GM12878 (cell line): ENCODE measurements around the gene MRAS. TPM values are rescaled to one million over a fixed set of nuclear protein-coding genes. Genes with fewer than 3 reads are reported as not detected.

Experiments used
- ATAC-seq: fragments of 200-7000 bp; cut with Tn5 transposase; 3 replicates; pipeline ENCODE4 v1.9.1; 2020; ENCODE audit warnings: mild to moderate bottlenecking, moderate library complexity
- BruUV-seq: library from RNA; stranded (reverse); fragments of 400-500 nt; replicated peaks from 2 replicates; lab custom pipeline; 2021; lab: Mats Ljungman, UMichigan
- CTCF ChIA-PET: fragments of 300-600 bp; sonication (Branson Sonifier 250); formaldehyde crosslinking; extraction: SDS; loops from one replicate; lab custom pipeline; 2021; ENCODE audit warnings: inconsistent platforms; lab: Yijun Ruan, JAX
- POLR2A ChIA-PET: fragments of 350-600 bp; formaldehyde crosslinking; extraction: SDS; loops from one replicate; lab custom pipeline; 2021; ENCODE audit warnings: inconsistent platforms; lab: Charles Lee
- RAD21 ChIA-PET: fragments of 300-600 bp; sonication (Branson Sonifier 250); formaldehyde crosslinking; loops from one replicate; lab custom pipeline; 2023; ENCODE audit warnings: antibody characterized with exemption; ENCODE audit not compliant: unreplicated experiment; lab: Charles Lee
- SMC1A ChIA-PET: fragments of 300-600 bp; sonication (Branson Sonifier 250); formaldehyde crosslinking; loops from one replicate; lab custom pipeline; 2023; ENCODE audit not compliant: unreplicated experiment, uncharacterized antibody; lab: Charles Lee
- DNase-seq: peaks from one replicate; pipeline ENCODE4 v3.0.0-alpha.2; 2011; ENCODE audit warnings: low read depth, low spot score
- FAIRE-seq: peaks from 3 replicates; lab custom pipeline; 2011; peaks lifted over from hg19 to GRCh38; lab: Jason Lieb, UNC
- H2AFZ ChIP-seq: 2 replicates; pipeline ENCODE4 v1.6.0; 2011; ENCODE audit warnings: low read depth, low read length, control low read depth; ENCODE audit not compliant: control insufficient read depth
- H3K27ac ChIP-seq: 2 replicates; pipeline ENCODE4 v1.5.1; 2011; ENCODE audit warnings: control low read depth; ENCODE audit not compliant: control insufficient read depth, insufficient read depth
- H3K27me3 ChIP-seq, 2 experiments: replicated peaks in 1 of 2; 2 replicates each; pipeline versions ENCODE4 v1.6.0 to v1.6.1; 2011; ENCODE audit warnings: low read length in 1 of 2; ENCODE audit not compliant: control insufficient read depth in 2 of 2, insufficient read depth in 2 of 2
- H3K36me3 ChIP-seq, 2 experiments: 2 replicates each; pipeline ENCODE4 v1.5.1; 2011; ENCODE audit warnings: low read length in 1 of 2; ENCODE audit not compliant: control insufficient read depth in 2 of 2, insufficient read depth in 2 of 2
- H3K4me1 ChIP-seq: 2 replicates; pipeline ENCODE4 v1.6.1; 2011; ENCODE audit warnings: mild to moderate bottlenecking, low read length, moderate library complexity, mixed read lengths; ENCODE audit not compliant: control insufficient read depth, insufficient read depth
- H3K4me2 ChIP-seq: 2 replicates; pipeline ENCODE4 v1.6.0; 2011; ENCODE audit warnings: control low read depth; ENCODE audit not compliant: control insufficient read depth, insufficient read depth
- H3K4me3 ChIP-seq: fragments of 200-600 bp; sonication (generic); 2 replicates; pipeline ENCODE4 v1.5.1; 2016
- H3K79me2 ChIP-seq: 2 replicates; pipeline ENCODE4 v1.6.0; 2011; ENCODE audit warnings: low read length; ENCODE audit not compliant: control insufficient read depth, insufficient read depth
- H3K9ac ChIP-seq: 2 replicates; pipeline ENCODE4 v1.8.0; 2011; ENCODE audit warnings: low read length, control low read depth, mixed read lengths; ENCODE audit not compliant: control insufficient read depth, insufficient read depth
- H3K9me3 ChIP-seq: replicated peaks from 3 replicates; pipeline ENCODE4 v1.5.1; 2011; ENCODE audit warnings: mild to moderate bottlenecking, low read length; ENCODE audit not compliant: control insufficient read depth, insufficient read depth
- H4K20me1 ChIP-seq: 2 replicates; pipeline ENCODE4 v1.6.0; 2011; ENCODE audit not compliant: control insufficient read depth, insufficient read depth
- CHD2 ChIP-seq: IDR thresholded peaks from 2 replicates; pipeline ENCODE4 v1.6.1; 2011; ENCODE audit warnings: low read depth, low read length, improper control_type of control experiment, borderline replicate concordance
- HCFC1 ChIP-seq: fragments of 150-350 bp; IDR thresholded peaks from 2 replicates; pipeline ENCODE4 v1.6.1; 2014; ENCODE audit warnings: low read length
- IRF4 ChIP-seq: IDR thresholded peaks from 2 replicates; pipeline ENCODE4 v1.6.1; 2011; ENCODE audit warnings: low read depth, low read length
- JUNB ChIP-seq: IDR thresholded peaks from 2 replicates; pipeline ENCODE4 v1.6.1; 2016; ENCODE audit warnings: antibody characterized with exemption, mild to moderate bottlenecking
- NRF1 ChIP-seq: conservative IDR thresholded peaks from 2 replicates; pipeline ENCODE4 v1.6.1; 2011; ENCODE audit warnings: mild to moderate bottlenecking, low read depth, low read length, improper control_type of control experiment
- RBBP5 ChIP-seq: fragments of 200-600 bp; sonication (generic); conservative IDR thresholded peaks from 2 replicates; pipeline ENCODE4 v1.6.1; 2016
- SMC3 ChIP-seq: IDR thresholded peaks from 2 replicates; pipeline ENCODE4 v1.6.1; 2011; ENCODE audit warnings: low read length, improper control_type of control experiment, borderline replicate concordance
- ZNF207 ChIP-seq: fragments of 450-650 bp; IDR thresholded peaks from 2 replicates; pipeline ENCODE4 v1.6.1; 2014; ENCODE audit warnings: antibody characterized with exemption, mild to moderate bottlenecking, borderline replicate concordance
- WGBS: methylation state at CpG from one replicate; pipeline ENCODE4 v1.1.6; 2016; ENCODE audit warnings: low lambda C conversion rate; ENCODE audit not compliant: insufficient replicate concordance, insufficient coverage; ENCODE audit errors: missing lambda C conversion rate; 5-methylcytosine and 5-hydroxymethylcytosine counted together
- in situ Hi-C: fragments of 300-500 bp; cut with MboI; formaldehyde crosslinking; loops from 9 replicates; pipeline ENCODE4 v1.14.3; 2018; ENCODE audit warnings: mixed read lengths
- intact Hi-C: fragments of 100-400 bp; cut with micrococcal nuclease; formaldehyde crosslinking; loops from one replicate; pipeline ENCODE4 v1.14.2; 2022; ENCODE audit not compliant: unreplicated experiment
- polyA plus RNA-seq, 11 experiments: library from polyadenylated mRNA; depleted of rRNA in 4 of 11; unstranded in 6 of 11; stranded (reverse) in 5 of 11; fragments of >200 nt; fragmentation: Nextera tagmentation in 4 of 11; fragmentation: Illumina TruSeq in 1 of 11; extraction: Ambion mirVana in 4 of 11; extraction: Trizol in 1 of 11; gene quantifications; 1 replicate in 1 of 11; 2 replicates in 10 of 11; pipeline versions ENCODE4 v1.2.1 to v1.2.3, GENCODE V29; 2011 to 2016; ENCODE audit warnings: inconsistent platforms in 2 of 11, missing spikeins in 2 of 11, low read depth in 1 of 11
- total RNA-seq, 4 experiments: library from RNA; depleted of rRNA in 3 of 4; stranded (reverse); fragments of >200 nt in 3 of 4; fragmentation: Illumina TruSeq in 1 of 4; extraction: Trizol in 1 of 4; gene quantifications; 2 replicates each; pipeline versions ENCODE4 v1.2.1 to v1.2.3, GENCODE V29; 2013 to 2021
- TF ChIP-seq, protein P1 (sequence below): fragments of 450-650 bp; IDR thresholded peaks from 2 replicates; pipeline ENCODE4 v1.6.1; 2016; ENCODE audit warnings: mild to moderate bottlenecking, moderate library complexity, borderline replicate concordance
- TF ChIP-seq, protein P2 (sequence below): fragments of 450-650 bp; IDR thresholded peaks from 2 replicates; pipeline ENCODE4 v1.6.1; 2014; ENCODE audit warnings: mild to moderate bottlenecking
- TF ChIP-seq, protein P3 (sequence below): fragments of 450-650 bp; formaldehyde crosslinking; IDR thresholded peaks from 2 replicates; pipeline ENCODE4 v1.4.0; 2020; ENCODE audit warnings: mild to moderate bottlenecking, moderate library complexity
- TF ChIP-seq, protein P4 (sequence below): IDR thresholded peaks from 2 replicates; pipeline ENCODE4 v1.6.1; 2012; ENCODE audit warnings: low read depth, low read length, improper control_type of control experiment

Gene MRAS
- total and polyA plus RNA-seq, 10 of the 15 experiments (the other 5 are each of a cell fraction or from before 2014, with no cell fraction given) = 0.01 to 0.44 (median 0.17) TPM; not detected in 6

DNA sequence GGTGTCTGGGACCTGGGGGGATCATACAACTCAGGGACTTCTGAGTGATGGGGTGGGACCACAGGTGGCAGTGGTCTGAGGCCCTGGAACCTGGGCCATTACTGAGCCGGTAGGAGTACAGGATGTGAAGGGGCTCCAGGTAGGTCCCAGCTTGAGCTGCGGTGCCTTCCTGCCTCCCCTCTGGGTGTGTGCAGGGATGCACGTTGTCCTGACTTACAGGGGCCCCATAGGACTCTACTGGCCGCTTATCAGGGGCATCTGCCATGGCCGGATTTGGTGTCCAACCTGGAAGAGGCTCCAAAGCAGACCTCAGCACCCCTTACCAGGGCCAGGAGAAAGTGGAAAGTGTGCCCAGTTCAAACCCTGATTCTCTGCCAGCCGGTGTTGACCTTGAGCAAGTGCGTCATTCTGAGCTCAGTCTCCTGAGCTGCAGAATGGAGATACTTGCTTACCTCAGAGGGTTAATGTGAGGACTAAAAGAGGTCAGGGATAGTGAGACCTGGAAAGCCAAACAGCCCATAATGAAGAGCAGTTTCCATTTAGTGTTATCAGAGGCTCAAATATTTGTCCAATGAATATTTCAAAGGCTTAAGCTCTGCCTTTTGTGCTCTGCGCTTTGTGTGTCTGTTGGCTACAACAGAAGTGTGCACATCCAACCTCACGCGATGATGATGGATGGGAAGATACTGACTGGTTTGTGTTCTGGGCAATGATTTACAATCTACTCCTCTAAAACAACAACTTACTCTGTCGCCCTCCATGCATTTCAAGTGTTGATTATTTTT is 50.6 kb downstream of the MRAS start (continued):
- TF ChIP-seq, protein P1, sequence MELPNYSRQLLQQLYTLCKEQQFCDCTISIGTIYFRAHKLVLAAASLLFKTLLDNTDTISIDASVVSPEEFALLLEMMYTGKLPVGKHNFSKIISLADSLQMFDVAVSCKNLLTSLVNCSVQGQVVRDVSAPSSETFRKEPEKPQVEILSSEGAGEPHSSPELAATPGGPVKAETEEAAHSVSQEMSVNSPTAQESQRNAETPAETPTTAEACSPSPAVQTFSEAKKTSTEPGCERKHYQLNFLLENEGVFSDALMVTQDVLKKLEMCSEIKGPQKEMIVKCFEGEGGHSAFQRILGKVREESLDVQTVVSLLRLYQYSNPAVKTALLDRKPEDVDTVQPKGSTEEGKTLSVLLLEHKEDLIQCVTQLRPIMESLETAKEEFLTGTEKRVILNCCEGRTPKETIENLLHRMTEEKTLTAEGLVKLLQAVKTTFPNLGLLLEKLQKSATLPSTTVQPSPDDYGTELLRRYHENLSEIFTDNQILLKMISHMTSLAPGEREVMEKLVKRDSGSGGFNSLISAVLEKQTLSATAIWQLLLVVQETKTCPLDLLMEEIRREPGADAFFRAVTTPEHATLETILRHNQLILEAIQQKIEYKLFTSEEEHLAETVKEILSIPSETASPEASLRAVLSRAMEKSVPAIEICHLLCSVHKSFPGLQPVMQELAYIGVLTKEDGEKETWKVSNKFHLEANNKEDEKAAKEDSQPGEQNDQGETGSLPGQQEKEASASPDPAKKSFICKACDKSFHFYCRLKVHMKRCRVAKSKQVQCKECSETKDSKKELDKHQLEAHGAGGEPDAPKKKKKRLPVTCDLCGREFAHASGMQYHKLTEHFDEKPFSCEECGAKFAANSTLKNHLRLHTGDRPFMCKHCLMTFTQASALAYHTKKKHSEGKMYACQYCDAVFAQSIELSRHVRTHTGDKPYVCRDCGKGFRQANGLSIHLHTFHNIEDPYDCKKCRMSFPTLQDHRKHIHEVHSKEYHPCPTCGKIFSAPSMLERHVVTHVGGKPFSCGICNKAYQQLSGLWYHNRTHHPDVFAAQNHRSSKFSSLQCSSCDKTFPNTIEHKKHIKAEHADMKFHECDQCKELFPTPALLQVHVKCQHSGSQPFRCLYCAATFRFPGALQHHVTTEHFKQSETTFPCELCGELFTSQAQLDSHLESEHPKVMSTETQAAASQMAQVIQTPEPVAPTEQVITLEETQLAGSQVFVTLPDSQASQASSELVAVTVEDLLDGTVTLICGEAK = no peak
- TF ChIP-seq CHD2 (no peak), IRF4 (no peak), RBBP5 (no peak), SMC3 (no peak)

DNA sequence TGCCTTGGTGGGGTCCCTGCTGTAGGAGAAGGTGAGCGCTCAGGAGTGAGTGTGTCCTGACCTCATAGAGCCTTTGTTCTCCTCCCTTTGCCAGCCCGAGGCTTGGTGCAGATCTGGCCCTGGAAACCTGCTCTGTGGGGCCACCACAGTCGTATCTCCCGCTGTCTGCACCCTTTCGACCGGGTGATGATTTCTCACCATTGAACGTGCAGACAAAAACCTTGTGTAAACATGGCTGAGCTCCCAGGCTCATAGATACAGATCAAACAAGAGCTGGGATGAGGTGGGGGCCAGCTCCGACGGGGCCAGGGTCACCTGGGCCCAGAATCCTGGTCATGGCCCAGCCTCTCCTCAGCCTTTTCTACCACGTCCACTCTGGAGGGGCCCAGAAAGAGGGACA is 51.4 kb downstream of the MRAS start:
- 30% methylated on average over 10 of the region's 10 CpGs for WGBS
- Histone ChIP-seq H4K20me1 (no peaks in the 10 kb centered on the region), H3K9me3 (no peaks in the 10 kb centered on the region), H3K4me2 (no peak overlapping the region), H3K4me1 (no peaks in the 10 kb centered on the region), H3K4me3 (no peak overlapping the region), H3K36me3 (no peaks in the 10 kb centered on the region), H3K27ac (no peak overlapping the region), H2AFZ (no peak overlapping the region), H3K27me3 (no peaks in the 10 kb centered on the region; a peak in 2 of 4 replicates), H3K9ac (no peak overlapping the region), H3K79me2 (no peaks in the 10 kb centered on the region)
- SMC1A ChIA-PET = no interaction called here
- no peak for DNase-seq
- POLR2A ChIA-PET = no interaction called here
- intact Hi-C loops (no loop called here), in situ Hi-C loops (no loop called here)
- no peak for ATAC-seq
- RAD21 ChIA-PET = no interaction called here
- CTCF ChIA-PET = no interaction called here
- FAIRE-seq = no peak
- BruUV-seq = no TSS peak
- TF ChIP-seq JUNB (no peak), ZNF207 (no peak), SMC3 (no peak), HCFC1 (no peak), IRF4 (no peak), NRF1 (no peak)
- TF ChIP-seq, protein P2, sequence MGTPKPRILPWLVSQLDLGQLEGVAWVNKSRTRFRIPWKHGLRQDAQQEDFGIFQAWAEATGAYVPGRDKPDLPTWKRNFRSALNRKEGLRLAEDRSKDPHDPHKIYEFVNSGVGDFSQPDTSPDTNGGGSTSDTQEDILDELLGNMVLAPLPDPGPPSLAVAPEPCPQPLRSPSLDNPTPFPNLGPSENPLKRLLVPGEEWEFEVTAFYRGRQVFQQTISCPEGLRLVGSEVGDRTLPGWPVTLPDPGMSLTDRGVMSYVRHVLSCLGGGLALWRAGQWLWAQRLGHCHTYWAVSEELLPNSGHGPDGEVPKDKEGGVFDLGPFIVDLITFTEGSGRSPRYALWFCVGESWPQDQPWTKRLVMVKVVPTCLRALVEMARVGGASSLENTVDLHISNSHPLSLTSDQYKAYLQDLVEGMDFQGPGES = no peak
- TF ChIP-seq, protein P3, sequence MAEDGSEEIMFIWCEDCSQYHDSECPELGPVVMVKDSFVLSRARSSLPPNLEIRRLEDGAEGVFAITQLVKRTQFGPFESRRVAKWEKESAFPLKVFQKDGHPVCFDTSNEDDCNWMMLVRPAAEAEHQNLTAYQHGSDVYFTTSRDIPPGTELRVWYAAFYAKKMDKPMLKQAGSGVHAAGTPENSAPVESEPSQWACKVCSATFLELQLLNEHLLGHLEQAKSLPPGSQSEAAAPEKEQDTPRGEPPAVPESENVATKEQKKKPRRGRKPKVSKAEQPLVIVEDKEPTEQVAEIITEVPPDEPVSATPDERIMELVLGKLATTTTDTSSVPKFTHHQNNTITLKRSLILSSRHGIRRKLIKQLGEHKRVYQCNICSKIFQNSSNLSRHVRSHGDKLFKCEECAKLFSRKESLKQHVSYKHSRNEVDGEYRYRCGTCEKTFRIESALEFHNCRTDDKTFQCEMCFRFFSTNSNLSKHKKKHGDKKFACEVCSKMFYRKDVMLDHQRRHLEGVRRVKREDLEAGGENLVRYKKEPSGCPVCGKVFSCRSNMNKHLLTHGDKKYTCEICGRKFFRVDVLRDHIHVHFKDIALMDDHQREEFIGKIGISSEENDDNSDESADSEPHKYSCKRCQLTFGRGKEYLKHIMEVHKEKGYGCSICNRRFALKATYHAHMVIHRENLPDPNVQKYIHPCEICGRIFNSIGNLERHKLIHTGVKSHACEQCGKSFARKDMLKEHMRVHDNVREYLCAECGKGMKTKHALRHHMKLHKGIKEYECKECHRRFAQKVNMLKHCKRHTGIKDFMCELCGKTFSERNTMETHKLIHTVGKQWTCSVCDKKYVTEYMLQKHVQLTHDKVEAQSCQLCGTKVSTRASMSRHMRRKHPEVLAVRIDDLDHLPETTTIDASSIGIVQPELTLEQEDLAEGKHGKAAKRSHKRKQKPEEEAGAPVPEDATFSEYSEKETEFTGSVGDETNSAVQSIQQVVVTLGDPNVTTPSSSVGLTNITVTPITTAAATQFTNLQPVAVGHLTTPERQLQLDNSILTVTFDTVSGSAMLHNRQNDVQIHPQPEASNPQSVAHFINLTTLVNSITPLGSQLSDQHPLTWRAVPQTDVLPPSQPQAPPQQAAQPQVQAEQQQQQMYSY (CRISPR knock-in tag) = no peak
- TF ChIP-seq, protein P4, sequence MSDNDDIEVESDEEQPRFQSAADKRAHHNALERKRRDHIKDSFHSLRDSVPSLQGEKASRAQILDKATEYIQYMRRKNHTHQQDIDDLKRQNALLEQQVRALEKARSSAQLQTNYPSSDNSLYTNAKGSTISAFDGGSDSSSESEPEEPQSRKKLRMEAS = no peak
